Mucosa of gallbladder (tissue), 1 donor: ENCODE data around the gene ALAS1. TPM values are rescaled to one million over a fixed set of nuclear protein-coding genes. Genes with fewer than 3 reads are reported as not detected.

Source experiments
- DNase-seq: peaks from one replicate; pipeline ENCODE4 v3.0.0-alpha.2; 2020; ENCODE audit warnings: low spot score
- total RNA-seq: library from RNA; stranded (reverse); gene quantifications from one replicate; pipeline ENCODE4 v1.2.1, GENCODE V29; 2021
- donor health status: DM: no; HTN: no; CAD: no.

Gene ALAS1
- total RNA-seq, 1 donor from 2014 or later, result 62.4 TPM

- no peak for DNase-seq
Observed at GRCh38 chr3:52248816-52249547, 51.0 kb downstream of the ALAS1 start.

- DNase-seq, result no peak
Observed at GRCh38 chr3:52249683-52250082, 51.7 kb downstream of the ALAS1 start.

- DNase-seq, result no peak
Observed at GRCh38 chr3:52250122-52250521, 52.2 kb downstream of the ALAS1 start.

GRCh38 chr3:52253314-52254304, 55.6 kb downstream of the ALAS1 start:
- peak; percentile 68 for DNase-seq

- DNase-seq, result no peak
Observed at GRCh38 chr3:52254608-52255007, 56.6 kb downstream of the ALAS1 start.

GRCh38 chr3:52256159-52256558, 58.2 kb downstream of the ALAS1 start:
- no peak for DNase-seq

- no peak for DNase-seq
Observed at GRCh38 chr3:52256622-52257021, 58.7 kb downstream of the ALAS1 start.

- no peak for DNase-seq
Observed at GRCh38 chr3:52257911-52258310, 60.0 kb downstream of the ALAS1 start.

- DNase-seq, result no peak
Observed at GRCh38 chr3:52259035-52259434, 61.1 kb downstream of the ALAS1 start.

- no peak for DNase-seq
Observed at GRCh38 chr3:52259448-52259847, 61.5 kb downstream of the ALAS1 start.

GRCh38 chr3:52262447-52262846, 64.5 kb downstream of the ALAS1 start:
- no peak for DNase-seq

Other genes starting within 250 kb of the ALAS1 start
- gene GPR62, start 242.8 kb upstream of the ALAS1 start, total RNA-seq, result 0.55 TPM
- gene PCBP4, start 230.7 kb upstream of the ALAS1 start, total RNA-seq, result 45.1 TPM
- gene ABHD14B, start 224.1 kb upstream of the ALAS1 start, total RNA-seq, result 59.1 TPM
- 20.8 TPM for gene ABHD14A, start 223.1 kb upstream of the ALAS1 start, total RNA-seq
- 47.6 TPM for gene ACY1, start 214.6 kb upstream of the ALAS1 start, total RNA-seq
- gene RPL29, start 202.3 kb upstream of the ALAS1 start, total RNA-seq, result 836 TPM
- 20.4 TPM for gene DUSP7, start 141.6 kb upstream of the ALAS1 start, total RNA-seq
- 3.4 TPM for gene POC1A, start 43.7 kb upstream of the ALAS1 start, total RNA-seq
- gene TLR9, start 27.5 kb downstream of the ALAS1 start, total RNA-seq, result 1.4 TPM
- gene TWF2, start 41.0 kb downstream of the ALAS1 start, total RNA-seq, result 72.8 TPM
- 33.0 TPM for gene PPM1M, start 47.6 kb downstream of the ALAS1 start, total RNA-seq
- gene WDR82, start 80.5 kb downstream of the ALAS1 start, total RNA-seq, result 71.0 TPM
- gene GLYCTK, start 89.7 kb downstream of the ALAS1 start, total RNA-seq, result 53.6 TPM
- gene DNAH1, start 118.2 kb downstream of the ALAS1 start, total RNA-seq, result 13.8 TPM
- gene BAP1, start 211.8 kb downstream of the ALAS1 start, total RNA-seq, result 71.3 TPM
- gene PHF7, start 212.5 kb downstream of the ALAS1 start, total RNA-seq, result 5.4 TPM
- gene SEMA3G, start 246.9 kb downstream of the ALAS1 start, total RNA-seq, result 11.6 TPM